Measurements from ENCODE around the gene PHC3. TPM values are rescaled to one million over a fixed set of nuclear protein-coding genes. Genes with fewer than 3 reads are reported as not detected.

Gene PHC3
- 16.8 TPM for total RNA-seq
- 10 to 100 TPM; 11.0 to 19.2 (median 14.6) TPM for polyA plus RNA-seq (ENCODE audit: insufficient read depth in 1 of 8, insufficient read length in 8 of 8, low replicate concordance in 1 of 8)
- long read RNA-seq, donor 1, partial matches to known transcripts = 0 of 1 reads
- long read RNA-seq, donor 1, other reads (novel, unspliced or antisense) = 0 of 1 reads
- long read RNA-seq, donor 2 = 0 reads
- long read RNA-seq, donor 3 = 0 reads
- long read RNA-seq, donor 4, partial matches to known transcripts = 0 of 1 reads
- long read RNA-seq, donor 4, other reads (novel, unspliced or antisense) = 0 of 1 reads
- long read RNA-seq, donor 5, full-length matches to known transcripts = 1 of 7 reads
- long read RNA-seq, donor 5, partial matches to known transcripts = 6 of 7 reads
- long read RNA-seq, donor 5, other reads (novel, unspliced or antisense) = 0 of 7 reads
- long read RNA-seq, donor 6, full-length matches to known transcripts = 2 of 2 reads
- long read RNA-seq, donor 6, partial matches to known transcripts = 0 of 2 reads
- long read RNA-seq, donor 6, other reads (novel, unspliced or antisense) = 0 of 2 reads
- long read RNA-seq, donor 7, partial matches to known transcripts = 0 of 1 reads
- long read RNA-seq, donor 7, other reads (novel, unspliced or antisense) = 0 of 1 reads
- long read RNA-seq, donor 8, partial matches to known transcripts = 9 of 9 reads
- long read RNA-seq, donor 8, other reads (novel, unspliced or antisense) = 0 of 9 reads
- long read RNA-seq, donor 9 = 0 reads
- long read RNA-seq, donor 10, full-length matches to known transcripts = 2 of 12 reads
- long read RNA-seq, donor 10, partial matches to known transcripts = 10 of 12 reads
- long read RNA-seq, donor 10, other reads (novel, unspliced or antisense) = 0 of 12 reads
- long read RNA-seq, donor 11, partial matches to known transcripts = 0 of 1 reads
- long read RNA-seq, donor 11, other reads (novel, unspliced or antisense) = 0 of 1 reads

- Histone ChIP-seq H3K4me1 (ENCODE audit: control insufficient read depth, insufficient read depth, low read length) (peaks cover 10% of the 10 kb centered on the region), H3K27ac (ENCODE audit: low read length) (peak within 1 kb of the TSS; percentile 97), H3K9me3 (replicated peaks; ENCODE audit: control insufficient read depth, low read depth, low read length) (no peaks in the 10 kb centered on the region), H3K27me3 (ENCODE audit: control insufficient read depth, insufficient read depth, low read length) (no peaks in the 10 kb centered on the region), H3K4me3 (ENCODE audit: low read length) (peak within 1 kb of the TSS; percentile 99), H3K36me3 (ENCODE audit: control insufficient read depth, insufficient read depth, low read length) (peaks cover 20% of the 10 kb centered on the region)
- peak; percentile 97 for DNase-seq
- WGBS (ENCODE audit: insufficient coverage) = 0% methylated on average over 68 of the region's 71 CpGs
These were observed at the start of gene PHC3 for GRCh38 chr3:170180908-170181885. Gene PHC3, minus strand, starts transcription at chr3:170181733. Its CDS starts 18 bp downstream, at chr3:170181715.

GRCh38 chr3:170228093-170228766, 46.7 kb upstream of the PHC3 start:
- no peaks in the 10 kb centered on the region for H3K4me1 ChIP-seq (ENCODE audit: control insufficient read depth, insufficient read depth, low read length)
- no peak overlapping the region for H3K4me3 ChIP-seq (ENCODE audit: low read length)
- H3K36me3 ChIP-seq (ENCODE audit: control insufficient read depth, insufficient read depth, low read length) = no peaks in the 10 kb centered on the region
- no peak overlapping the region for H3K27ac ChIP-seq (ENCODE audit: low read length)
- no peaks in the 10 kb centered on the region for H3K9me3 ChIP-seq (replicated peaks; ENCODE audit: control insufficient read depth, low read depth, low read length)
- H3K27me3 ChIP-seq (ENCODE audit: control insufficient read depth, insufficient read depth, low read length) = no peaks in the 10 kb centered on the region
- DNase-seq = no peak
- no CpG with 5 or more reads among the region's 2 CpGs for whole genome bisulfite sequencing (ENCODE audit: insufficient coverage)

GRCh38 chr3:170226426-170226960, 45.0 kb upstream of the PHC3 start:
- no peak for DNase-seq
- H3K4me1 ChIP-seq (ENCODE audit: control insufficient read depth, insufficient read depth, low read length) = no peaks in the 10 kb centered on the region
- H3K27me3 ChIP-seq (ENCODE audit: control insufficient read depth, insufficient read depth, low read length) = no peaks in the 10 kb centered on the region
- no peak overlapping the region for H3K27ac ChIP-seq (ENCODE audit: low read length)
- no CpG with 5 or more reads among the region's 1 CpG for WGBS (ENCODE audit: insufficient coverage)
- no peaks in the 10 kb centered on the region for H3K36me3 ChIP-seq (ENCODE audit: control insufficient read depth, insufficient read depth, low read length)
- no peak overlapping the region for H3K4me3 ChIP-seq (ENCODE audit: low read length)
- H3K9me3 ChIP-seq (replicated peaks; ENCODE audit: control insufficient read depth, low read depth, low read length) = no peaks in the 10 kb centered on the region

- H3K9me3 ChIP-seq (replicated peaks; ENCODE audit: control insufficient read depth, low read depth, low read length) = no peaks in the 10 kb centered on the region
- no peaks in the 10 kb centered on the region for H3K27me3 ChIP-seq (ENCODE audit: control insufficient read depth, insufficient read depth, low read length)
- H3K27ac ChIP-seq (ENCODE audit: low read length) = no peak overlapping the region
- no CpG with 5 or more reads among the region's 1 CpG for WGBS (ENCODE audit: insufficient coverage)
- no peak overlapping the region for H3K4me3 ChIP-seq (ENCODE audit: low read length)
- no peaks in the 10 kb centered on the region for H3K4me1 ChIP-seq (ENCODE audit: control insufficient read depth, insufficient read depth, low read length)
- no peaks in the 10 kb centered on the region for H3K36me3 ChIP-seq (ENCODE audit: control insufficient read depth, insufficient read depth, low read length)
- no peak for DNase-seq
These were observed 43.6 kb upstream of the PHC3 start for GRCh38 chr3:170225166-170225565.

- no peaks in the 10 kb centered on the region for H3K36me3 ChIP-seq (ENCODE audit: control insufficient read depth, insufficient read depth, low read length)
- H3K9me3 ChIP-seq (replicated peaks; ENCODE audit: control insufficient read depth, low read depth, low read length) = no peaks in the 10 kb centered on the region
- under 1% methylated on average over 26 of the region's 42 CpGs for WGBS (ENCODE audit: insufficient coverage)
- H3K27ac ChIP-seq (ENCODE audit: low read length) = peak overlapping the region; percentile 69
- H3K4me3 ChIP-seq (ENCODE audit: low read length) = peak overlapping the region; percentile 79
- H3K4me1 ChIP-seq (ENCODE audit: control insufficient read depth, insufficient read depth, low read length) = no peaks in the 10 kb centered on the region
- DNase-seq = peak; percentile 40
- H3K27me3 ChIP-seq (ENCODE audit: control insufficient read depth, insufficient read depth, low read length) = peaks cover 2% of the 10 kb centered on the region
These were observed 41.4 kb upstream of the PHC3 start for GRCh38 chr3:170222647-170223541.

- under 1% methylated on average over 54 of the region's 60 CpGs for WGBS (ENCODE audit: insufficient coverage)
- H3K4me1 ChIP-seq (ENCODE audit: control insufficient read depth, insufficient read depth, low read length) = no peaks in the 10 kb centered on the region
- H3K27ac ChIP-seq (ENCODE audit: low read length) = peak within 1 kb of the TSS; percentile 89
These were observed 40.6 kb upstream of the PHC3 start, which contains the start of gene PRKCI for GRCh38 chr3:170221924-170222646. Gene PRKCI, plus strand, starts transcription at chr3:170222424. Its CDS starts 246 bp downstream, at chr3:170222670.

GRCh38 chr3:170220871-170221270, 39.3 kb upstream of the PHC3 start:
- no peak overlapping the region for H3K27ac ChIP-seq (ENCODE audit: low read length)
- H3K9me3 ChIP-seq (replicated peaks; ENCODE audit: control insufficient read depth, low read depth, low read length) = no peaks in the 10 kb centered on the region
- H3K36me3 ChIP-seq (ENCODE audit: control insufficient read depth, insufficient read depth, low read length) = no peaks in the 10 kb centered on the region
- H3K4me3 ChIP-seq (ENCODE audit: low read length) = no peak overlapping the region
- no peaks in the 10 kb centered on the region for H3K4me1 ChIP-seq (ENCODE audit: control insufficient read depth, insufficient read depth, low read length)
- DNase-seq = no peak
- peaks cover 2% of the 10 kb centered on the region for H3K27me3 ChIP-seq (ENCODE audit: control insufficient read depth, insufficient read depth, low read length)
- 86% methylated on average over 1 of the region's 4 CpGs for WGBS (ENCODE audit: insufficient coverage)

More at GRCh38 chr3:170221924-170222646, 40.6 kb upstream of the PHC3 start, which contains the start of gene PRKCI:
- peak within 1 kb of the TSS; percentile 79 for H3K4me3 ChIP-seq (ENCODE audit: low read length)
- no peaks in the 10 kb centered on the region for H3K36me3 ChIP-seq (ENCODE audit: control insufficient read depth, insufficient read depth, low read length)
- peak; percentile 99 for DNase-seq
- H3K9me3 ChIP-seq (replicated peaks; ENCODE audit: control insufficient read depth, low read depth, low read length) = no peaks in the 10 kb centered on the region
- H3K27me3 ChIP-seq (ENCODE audit: control insufficient read depth, insufficient read depth, low read length) = peaks cover 2% of the 10 kb centered on the region

GRCh38 chr3:170219850-170220249, 38.3 kb upstream of the PHC3 start:
- Histone ChIP-seq H3K9me3 (replicated peaks; ENCODE audit: control insufficient read depth, low read depth, low read length) (no peaks in the 10 kb centered on the region), H3K27me3 (ENCODE audit: control insufficient read depth, insufficient read depth, low read length) (peaks cover 2% of the 10 kb centered on the region), H3K4me1 (ENCODE audit: control insufficient read depth, insufficient read depth, low read length) (no peaks in the 10 kb centered on the region), H3K36me3 (ENCODE audit: control insufficient read depth, insufficient read depth, low read length) (no peaks in the 10 kb centered on the region), H3K27ac (ENCODE audit: low read length) (no peak overlapping the region), H3K4me3 (ENCODE audit: low read length) (no peak overlapping the region)
- no peak for DNase-seq
- no CpG with 5 or more reads among the region's 1 CpG for WGBS (ENCODE audit: insufficient coverage)

All from muscle of leg (tissue), 16 donors.